ENCODE results near the gene IYD.

DNA sequence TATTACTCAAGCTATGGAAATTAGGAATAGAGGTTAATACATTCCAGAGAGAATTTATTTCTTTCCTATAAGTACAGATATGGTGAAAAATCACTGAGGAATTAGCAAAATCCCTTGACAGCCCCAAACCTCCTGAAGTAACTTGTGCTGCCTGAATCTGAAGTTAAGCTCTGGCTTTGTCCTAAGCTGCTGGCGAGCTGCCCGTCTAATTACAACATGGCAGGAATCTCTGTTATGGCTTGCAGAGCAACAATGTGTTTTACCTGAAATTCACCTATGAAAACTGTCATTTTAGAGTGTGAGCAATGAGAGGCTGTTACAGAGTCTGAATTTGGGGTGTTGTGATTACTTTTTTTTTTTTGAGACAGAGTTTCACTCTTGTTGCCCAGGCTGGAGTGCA lies 22.5 kb upstream of the IYD start:
- TF ChIP-seq CTCF (conservative IDR thresholded peaks at IDR 0.05; ENCODE audit: low read length) (no peak), EZH2phosphoT487 (IDR thresholded peaks at IDR 0.05; ENCODE audit: borderline replicate concordance, low read depth, low read length) (no peak)

Data from OCI-LY7 (cell line).